KOPT-K1 (cell line): ENCODE measurements around the gene TMBIM4.
A peak's percentile ranks its signal among the peaks of the same experiment; 100 is the strongest.
"Not testable (repeated sequence)": the region's sequence is repeated elsewhere in the genome, so short reads cannot be mapped to it uniquely, and the experiment has no call there.

ENCODE experiments used
- H3K27ac ChIP-seq: fragments of 200-600 bp; sonication (generic); 2 replicates; pipeline ENCODE4 v1.5.1; 2016; ENCODE audit warnings: antibody characterized with exemption, mild to moderate bottlenecking, low read depth, low read length; ENCODE audit not compliant: poor library complexity, severe bottlenecking
- H3K36me3 ChIP-seq: fragments of 200-600 bp; sonication (generic); 2 replicates; pipeline ENCODE4 v1.5.1; 2017; ENCODE audit warnings: antibody characterized with exemption, mild to moderate bottlenecking, low read length, moderate library complexity; ENCODE audit not compliant: insufficient read depth
- H3K9me3 ChIP-seq: fragments of 200-600 bp; sonication (generic); 2 replicates; pipeline ENCODE4 v1.5.1; 2017; ENCODE audit warnings: antibody characterized with exemption, low read length, mild to moderate bottlenecking; ENCODE audit not compliant: insufficient read depth, poor library complexity, severe bottlenecking

The TMBIM4 gene

GRCh38 chr12:66190519-66191370 is 20.9 kb upstream of the TMBIM4 start:
- no peaks in the 10 kb centered on the region for H3K9me3 ChIP-seq
- no peaks in the 10 kb centered on the region for H3K36me3 ChIP-seq
- no peak overlapping the region for H3K27ac ChIP-seq

DNA sequence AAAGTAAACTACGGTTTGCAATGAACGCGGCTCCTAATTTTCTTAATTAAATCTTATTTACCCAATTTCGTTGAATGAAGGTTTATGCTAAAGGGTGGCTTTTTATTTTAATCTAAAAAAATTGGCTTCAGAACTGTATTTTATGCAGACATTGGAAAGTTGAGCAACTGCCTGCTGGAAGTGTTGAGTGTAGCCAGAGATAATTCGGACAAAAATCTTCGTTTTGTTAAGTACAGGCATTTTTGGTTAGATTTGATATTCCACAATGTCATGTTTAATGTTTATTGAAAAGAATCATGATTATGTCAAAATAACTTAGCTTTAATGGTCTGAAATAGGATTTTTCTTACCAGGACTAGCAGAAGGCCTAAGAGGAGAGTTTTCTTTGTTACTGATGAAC is 20.1 kb upstream of the TMBIM4 start:
- no peak overlapping the region for H3K27ac ChIP-seq
- no peaks in the 10 kb centered on the region for H3K9me3 ChIP-seq
- H3K36me3 ChIP-seq: no peaks in the 10 kb centered on the region

GRCh38 chr12:66189486-66189843 is 19.7 kb upstream of the TMBIM4 start:
- Histone ChIP-seq H3K9me3 (no peaks in the 10 kb centered on the region), H3K27ac (no peak overlapping the region)

GRCh38 chr12:66188584-66189485 is 19.0 kb upstream of the TMBIM4 start, which contains the start of gene IRAK3:
Gene IRAK3 (plus strand): TSS chr12:66189214. CDS start chr12:66189300, 86 bp downstream.
- Histone ChIP-seq H3K27ac (no peak within 1 kb of the TSS), H3K36me3 (no peaks in the 10 kb centered on the region), H3K9me3 (no peaks in the 10 kb centered on the region)

More at GRCh38 chr12:66189486-66189843, 19.7 kb upstream of the TMBIM4 start:
- H3K36me3 ChIP-seq: no peaks in the 10 kb centered on the region

DNA sequence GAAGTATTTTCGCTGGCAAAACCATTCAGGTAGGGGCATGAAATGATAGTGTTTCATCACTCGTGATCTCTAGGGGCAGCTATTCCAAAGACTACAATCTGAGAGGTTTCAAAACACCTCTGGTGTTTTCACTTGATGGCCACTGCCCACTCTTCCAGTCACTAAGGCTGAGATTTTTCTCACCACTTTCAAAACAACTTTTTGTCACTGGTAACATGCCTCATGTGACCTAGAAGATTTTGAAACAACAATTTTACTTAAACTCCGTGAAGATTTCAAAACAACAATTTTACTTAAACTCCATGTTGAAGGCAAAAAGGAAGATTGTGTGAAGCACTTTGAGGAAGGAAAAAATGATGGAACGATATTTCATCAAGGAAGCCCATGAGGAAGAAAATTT is 18.0 kb upstream of the TMBIM4 start:
- H3K36me3 ChIP-seq: no peaks in the 10 kb centered on the region
- no peaks in the 10 kb centered on the region for H3K9me3 ChIP-seq
- H3K27ac ChIP-seq: no peak overlapping the region

DNA sequence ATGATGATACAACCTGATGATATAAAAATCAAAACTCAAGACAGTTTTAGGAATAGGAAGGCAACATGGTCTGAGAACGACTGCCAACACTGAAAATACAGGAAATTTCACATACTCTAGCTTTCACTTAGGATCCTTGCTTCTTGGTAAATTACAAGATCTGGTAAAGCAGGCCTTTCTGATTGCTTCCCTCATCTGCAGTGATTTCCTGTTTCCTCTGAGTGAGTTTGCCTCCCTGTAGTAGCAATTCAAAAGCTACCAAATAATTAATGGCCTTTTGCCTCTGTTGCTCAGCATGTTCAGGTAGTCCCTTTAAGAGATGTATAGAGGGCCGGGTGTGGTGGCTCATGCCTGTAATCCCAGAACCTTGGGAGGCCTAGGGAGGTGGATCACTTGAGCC is 17.2 kb upstream of the TMBIM4 start:
- no peak overlapping the region for H3K27ac ChIP-seq
- H3K36me3 ChIP-seq: no peaks in the 10 kb centered on the region
- H3K9me3 ChIP-seq: no peaks in the 10 kb centered on the region

DNA sequence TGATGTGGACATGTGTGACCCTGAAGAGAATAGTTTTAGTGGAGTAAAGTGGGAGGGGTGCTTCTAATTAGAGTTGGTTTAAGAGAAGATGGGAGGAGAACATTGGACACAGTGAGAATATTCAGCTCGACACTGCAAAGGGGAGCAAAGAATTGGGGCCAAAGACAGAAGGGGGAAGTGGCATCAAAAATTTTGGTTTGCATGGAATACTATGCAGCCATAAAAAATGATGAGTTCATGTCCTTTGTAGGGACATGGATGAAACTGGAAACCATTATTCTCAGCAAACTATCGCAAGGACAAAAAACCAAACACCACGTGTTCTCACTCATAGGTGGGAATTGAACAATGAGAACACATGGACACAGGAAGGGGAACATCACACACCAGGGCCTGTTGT is 15.0 kb upstream of the TMBIM4 start:
- H3K27ac ChIP-seq, H3K36me3 ChIP-seq, H3K9me3 ChIP-seq: not testable (repeated sequence)

- H3K36me3 ChIP-seq: no peaks in the 10 kb centered on the region
- no peak overlapping the region for H3K27ac ChIP-seq
- no peaks in the 10 kb centered on the region for H3K9me3 ChIP-seq
Measured at GRCh38 chr12:66182956-66183355, 13.2 kb upstream of the TMBIM4 start.

DNA sequence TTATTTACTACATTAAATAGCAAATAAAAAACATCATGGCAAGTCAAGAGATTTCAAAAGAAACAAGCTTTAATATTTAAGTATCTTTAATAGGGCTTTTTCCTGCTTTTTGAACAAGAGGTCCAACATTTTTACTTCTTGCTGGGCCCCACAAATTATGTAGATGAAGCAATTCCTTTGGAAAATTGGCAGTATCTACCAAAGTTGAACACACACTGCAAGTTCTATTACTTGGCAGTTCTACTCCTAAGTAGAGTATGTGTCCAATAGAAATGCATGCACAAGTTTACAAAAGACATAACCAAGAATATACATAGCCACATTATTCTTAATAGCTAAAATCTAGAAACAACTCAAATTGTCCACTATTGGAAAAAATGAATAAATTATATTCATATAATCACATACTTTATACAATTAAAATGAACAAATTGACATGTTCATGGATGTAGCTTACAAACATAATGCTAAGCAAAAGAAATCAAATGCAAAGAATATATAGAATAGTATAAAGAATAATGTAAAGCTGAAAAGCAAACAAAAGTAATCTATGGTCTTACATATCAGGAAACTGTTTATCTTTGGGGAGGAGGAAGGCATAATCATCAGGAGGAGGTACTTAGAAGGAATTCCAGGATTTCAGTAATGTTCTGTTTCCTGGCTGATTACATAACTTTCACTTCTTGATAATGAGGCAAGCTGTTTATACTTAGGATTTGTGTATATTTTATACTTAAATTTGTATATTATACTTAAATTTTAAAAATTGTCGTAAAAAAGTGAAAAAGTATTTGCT is 6.5 kb upstream of the TMBIM4 start:
- Histone ChIP-seq H3K27ac (no peak overlapping the region), H3K9me3 (peaks cover 10% of the 10 kb centered on the region)

DNA sequence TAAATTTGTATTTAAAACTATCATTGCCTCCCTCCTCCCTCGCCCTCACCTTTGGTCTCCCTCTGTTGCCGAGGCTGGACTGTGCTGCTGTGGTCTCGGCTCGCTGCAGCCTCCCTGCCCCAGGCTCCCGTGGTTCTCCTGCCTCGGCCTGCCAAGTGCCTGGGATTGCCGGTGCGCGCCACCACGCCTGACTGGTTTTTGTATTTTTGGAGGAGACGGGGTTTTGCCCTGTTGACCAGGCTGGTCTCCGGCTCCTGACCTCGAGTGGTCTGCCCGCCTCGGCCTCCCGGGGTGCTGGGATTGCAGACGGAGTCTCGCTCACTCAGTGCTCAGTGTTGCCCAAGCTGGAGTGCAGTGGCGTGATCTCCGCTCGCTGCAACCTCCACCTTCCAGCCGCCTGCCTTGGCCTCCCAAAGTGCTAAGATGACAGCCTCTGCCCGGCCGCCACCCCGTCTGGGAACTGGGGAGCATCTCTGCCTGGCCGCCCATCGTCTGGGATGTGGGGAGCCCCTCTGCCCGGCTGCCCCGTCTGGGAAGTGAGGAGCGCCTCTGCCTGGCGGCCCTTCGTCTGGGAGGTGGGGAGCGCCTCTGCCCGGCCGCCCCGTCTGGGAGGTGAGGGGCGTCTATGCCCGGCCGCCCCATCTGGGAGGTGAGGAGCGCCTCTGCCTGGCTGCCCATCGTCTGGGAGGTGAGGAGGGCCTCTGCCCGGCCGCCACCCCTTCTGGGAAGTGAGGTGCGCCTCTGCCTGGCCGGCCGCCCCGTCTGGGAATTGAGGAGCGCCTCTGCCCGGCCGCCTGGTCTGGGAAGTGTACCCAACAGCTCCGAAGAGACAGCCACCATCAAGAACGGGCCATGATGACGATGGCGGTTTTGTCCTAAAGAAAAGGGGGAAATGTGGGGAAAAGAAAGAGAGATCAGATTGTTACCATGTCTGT is 4.9 kb upstream of the TMBIM4 start:
- H3K27ac ChIP-seq, H3K36me3 ChIP-seq, H3K9me3 ChIP-seq: not testable (repeated sequence)

More for the DNA sequence above, 6.5 kb upstream of the TMBIM4 start:
- no peaks in the 10 kb centered on the region for H3K36me3 ChIP-seq

DNA sequence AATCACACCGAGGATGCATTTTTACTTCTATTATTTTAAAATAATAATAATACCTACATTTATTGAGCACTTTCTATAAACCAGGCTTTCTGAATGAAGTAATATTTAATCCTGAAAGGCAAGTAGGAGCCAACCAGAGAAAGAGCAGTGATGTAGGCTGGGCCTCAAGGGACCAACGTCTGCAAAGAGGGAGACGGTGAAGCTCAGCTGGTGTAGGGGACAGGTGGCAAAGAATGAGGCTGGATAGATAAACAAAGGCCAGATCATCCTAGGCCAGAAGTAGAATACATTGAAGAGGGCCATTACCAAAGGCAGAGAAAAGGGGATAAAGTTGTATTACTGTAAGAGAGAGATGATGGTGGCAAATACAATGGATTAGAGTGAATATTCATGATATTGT is 810 bp upstream of the TMBIM4 start:
- Histone ChIP-seq H3K27ac (peak overlapping the region; percentile 97), H3K36me3 (peaks cover 20% of the 10 kb centered on the region), H3K9me3 (peaks cover 23% of the 10 kb centered on the region)

- Histone ChIP-seq H3K9me3 (peaks cover 30% of the 10 kb centered on the region), H3K27ac (peak overlapping the region; percentile 97), H3K36me3 (peaks cover 28% of the 10 kb centered on the region)
Measured at GRCh38 chr12:66168410-66168809, 1.4 kb downstream of the TMBIM4 start.

DNA sequence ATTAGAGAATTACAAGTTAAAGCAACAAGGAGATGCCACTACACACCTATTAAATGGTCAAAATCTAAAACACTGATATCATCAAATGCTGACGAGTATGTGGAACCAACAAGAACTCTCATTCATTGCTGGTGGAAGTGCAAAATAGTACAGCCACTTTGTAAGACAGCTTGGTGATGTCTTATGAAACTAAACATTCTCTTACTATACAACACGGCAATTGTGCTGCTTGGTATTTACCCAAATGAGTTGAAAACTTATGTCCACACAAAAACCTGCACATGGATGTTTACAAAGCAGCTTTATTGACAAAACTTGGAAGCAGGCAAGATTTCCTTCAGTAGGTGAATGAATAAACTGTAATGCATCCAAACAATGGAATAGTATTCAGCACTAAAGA is 3.2 kb downstream of the TMBIM4 start:
- peaks cover 28% of the 10 kb centered on the region for H3K36me3 ChIP-seq
- H3K27ac ChIP-seq: no peak overlapping the region
- peaks cover 30% of the 10 kb centered on the region for H3K9me3 ChIP-seq

- no peak overlapping the region for H3K27ac ChIP-seq
- peaks cover 30% of the 10 kb centered on the region for H3K9me3 ChIP-seq
- peaks cover 30% of the 10 kb centered on the region for H3K36me3 ChIP-seq
Measured at GRCh38 chr12:66165141-66165540, 4.7 kb downstream of the TMBIM4 start.
